ENCODE results near the gene SESTD1.
A peak's percentile ranks its signal among the peaks of the same experiment; 100 is the strongest.
"Not testable (repeated sequence)": the region's sequence is repeated elsewhere in the genome, so short reads cannot be mapped to it uniquely, and the experiment has no call there.

Gene SESTD1

GRCh38 chr2:179237209-179237946 is 27.3 kb downstream of the SESTD1 start:
- DNase-seq (ENCODE audit: low spot score): no peak

GRCh38 chr2:179235463-179236108 is 29.0 kb downstream of the SESTD1 start:
- no peak for DNase-seq (ENCODE audit: low spot score)

- DNase-seq (ENCODE audit: low spot score): no peak
These were observed 29.9 kb downstream of the SESTD1 start for GRCh38 chr2:179234658-179235240.

- no peak for DNase-seq (ENCODE audit: low spot score)
These were observed 30.8 kb downstream of the SESTD1 start for GRCh38 chr2:179233626-179234430.

- DNase-seq (ENCODE audit: low spot score): no peak
These were observed 31.5 kb downstream of the SESTD1 start for GRCh38 chr2:179233083-179233490.

GRCh38 chr2:179226961-179227259 is 37.7 kb downstream of the SESTD1 start:
- DNase-seq (ENCODE audit: low spot score): no peak

GRCh38 chr2:179226203-179226960 is 38.2 kb downstream of the SESTD1 start:
- DNase-seq (ENCODE audit: low spot score): no peak

- no peak for DNase-seq (ENCODE audit: low spot score)
These were observed 40.3 kb downstream of the SESTD1 start for GRCh38 chr2:179224361-179224760.

- DNase-seq (ENCODE audit: low spot score): no peak
These were observed 42.6 kb downstream of the SESTD1 start for GRCh38 chr2:179222076-179222475.

- DNase-seq (ENCODE audit: low spot score): peak; percentile 56
These were observed 45.6 kb downstream of the SESTD1 start for GRCh38 chr2:179218848-179219594.

- not testable (repeated sequence) for DNase-seq (ENCODE audit: low spot score)
These were observed 50.0 kb downstream of the SESTD1 start for GRCh38 chr2:179214671-179215070.

GRCh38 chr2:179211355-179211754 is 53.3 kb downstream of the SESTD1 start:
- no peak for DNase-seq (ENCODE audit: low spot score)

GRCh38 chr2:179208277-179208676 is 56.4 kb downstream of the SESTD1 start:
- not testable (repeated sequence) for DNase-seq (ENCODE audit: low spot score)

- no peak for DNase-seq (ENCODE audit: low spot score)
These were observed 57.6 kb downstream of the SESTD1 start for GRCh38 chr2:179207047-179207446.

- DNase-seq (ENCODE audit: low spot score): no peak
These were observed 62.8 kb downstream of the SESTD1 start for GRCh38 chr2:179201869-179202268.

- DNase-seq (ENCODE audit: low spot score): not testable (repeated sequence)
These were observed 68.6 kb downstream of the SESTD1 start for GRCh38 chr2:179195926-179196590.

GRCh38 chr2:179195141-179195540 is 69.5 kb downstream of the SESTD1 start:
- no peak for DNase-seq (ENCODE audit: low spot score)

- DNase-seq (ENCODE audit: low spot score): no peak
These were observed 70.8 kb downstream of the SESTD1 start for GRCh38 chr2:179193759-179194394.

- no peak for DNase-seq (ENCODE audit: low spot score)
These were observed 73.5 kb downstream of the SESTD1 start for GRCh38 chr2:179191110-179191509.

- DNase-seq (ENCODE audit: low spot score): no peak
These were observed 78.5 kb downstream of the SESTD1 start for GRCh38 chr2:179186126-179186525.

Measured in germinal center (tissue), 1 donor.